GM19324 (cell line): Measurements from ENCODE around the gene ZBTB7A.
"Not testable (repeated sequence)": the region's sequence is repeated elsewhere in the genome, so short reads cannot be mapped to it uniquely, and the experiment has no call there.

Experiments used
- ATAC-seq: cut with Tn5 transposase; IDR thresholded peaks from one replicate; pipeline ENCODE4 v1.9.1; 2021; ENCODE audit warnings: mild to moderate bottlenecking, moderate library complexity; ENCODE audit not compliant: unreplicated experiment, low FRiP score

The ZBTB7A gene

GRCh38 chr19:4000798-4001197 is 65.9 kb downstream of the ZBTB7A start:
- not testable (repeated sequence) for ATAC-seq

DNA sequence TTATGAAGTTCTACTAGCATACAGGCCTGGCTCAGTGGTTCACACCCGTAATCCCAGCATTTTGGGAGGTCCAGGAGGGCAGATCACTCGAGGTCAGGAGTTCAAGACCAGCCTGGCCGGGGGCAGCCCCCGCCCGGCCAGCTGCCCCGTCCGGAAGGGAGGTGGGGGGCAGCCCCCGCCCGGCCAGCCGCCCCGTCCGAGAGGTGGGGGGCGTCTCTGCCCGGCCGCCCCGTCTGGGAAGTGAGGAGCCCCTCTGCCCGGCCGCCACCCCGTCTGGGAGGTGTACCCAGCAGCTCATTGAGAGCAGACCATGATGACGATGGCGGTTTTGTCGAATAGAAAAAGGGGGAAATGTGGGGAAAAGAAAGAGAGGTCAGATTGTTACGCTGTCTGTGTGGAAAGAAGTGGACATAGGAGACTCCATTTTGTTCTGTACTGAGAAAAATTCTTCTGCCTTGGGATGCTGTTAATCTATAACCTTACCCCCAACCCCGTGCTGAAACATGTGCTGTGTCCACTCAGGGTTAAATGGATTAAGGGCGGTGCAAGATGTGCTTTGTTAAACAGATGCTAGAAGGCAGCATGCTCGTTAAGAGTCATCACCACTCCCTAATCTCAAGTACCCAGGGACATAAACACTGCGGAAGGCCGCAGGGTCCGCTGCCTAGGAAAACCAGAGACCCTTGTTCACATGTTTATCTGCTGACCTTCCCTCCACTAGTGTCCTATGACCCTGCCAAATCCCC is 67.9 kb downstream of the ZBTB7A start:
- ATAC-seq = not testable (repeated sequence)

- ATAC-seq = no peak
Measured at GRCh38 chr19:3995607-3996006, 71.1 kb downstream of the ZBTB7A start.
